GM12878 (cell line): ENCODE data around the gene SMARCAL1. TPM values are rescaled to one million over a fixed set of nuclear protein-coding genes. Genes with fewer than 3 reads are reported as not detected.

ENCODE experiments used
- HDAC6 ChIP-seq: fragments of 200-600 bp; sonication (generic); IDR thresholded peaks from one replicate; pipeline ENCODE4 v1.8.0; 2017; ENCODE audit warnings: antibody characterized with exemption; ENCODE audit not compliant: unreplicated experiment
- LARP7 ChIP-seq: fragments of 450-650 bp; IDR thresholded peaks from 2 replicates; pipeline ENCODE4 v1.6.1; 2017; ENCODE audit warnings: mild to moderate bottlenecking
- MXI1 ChIP-seq: fragments of 150-350 bp; IDR thresholded peaks from 2 replicates; pipeline ENCODE4 v1.6.1; 2011; ENCODE audit warnings: low read depth, mild to moderate bottlenecking, inconsistent platforms, low read length, improper control_type of control experiment
- NFYB ChIP-seq: IDR thresholded peaks from 2 replicates; pipeline ENCODE4 v1.6.1; 2011; ENCODE audit warnings: low read depth, mild to moderate bottlenecking, low read length, improper control_type of control experiment, moderate library complexity; ENCODE audit not compliant: insufficient read depth
- SMAD5 ChIP-seq: IDR thresholded peaks from 2 replicates; pipeline ENCODE4 v1.6.1; 2016; ENCODE audit warnings: antibody characterized with exemption, low read depth
- SMC3 ChIP-seq: IDR thresholded peaks from 2 replicates; pipeline ENCODE4 v1.6.1; 2011; ENCODE audit warnings: low read length, improper control_type of control experiment, borderline replicate concordance
- SP1 ChIP-seq: IDR thresholded peaks from one replicate; pipeline ENCODE4 v1.6.1; 2011; ENCODE audit warnings: low read depth, low read length
- ZBED1 ChIP-seq: IDR thresholded peaks from 2 replicates; pipeline ENCODE4 v1.6.1; 2016; ENCODE audit warnings: borderline replicate concordance
- ZNF24 ChIP-seq: fragments of 450-650 bp; IDR thresholded peaks from 2 replicates; pipeline ENCODE4 v1.6.1; 2017; ENCODE audit warnings: antibody characterized with exemption, mild to moderate bottlenecking
- polyA plus RNA-seq, 11 experiments: library from polyadenylated mRNA; depleted of rRNA in 4 of 11; unstranded in 6 of 11; stranded (reverse) in 5 of 11; fragments of >200 nt; fragmentation: Nextera tagmentation in 4 of 11; fragmentation: Illumina TruSeq in 1 of 11; extraction: Ambion mirVana in 4 of 11; extraction: Trizol in 1 of 11; gene quantifications; 1 replicate in 1 of 11; 2 replicates in 10 of 11; pipeline versions ENCODE4 v1.2.1 to v1.2.3, GENCODE V29; 2011 to 2016; ENCODE audit warnings: inconsistent platforms in 2 of 11, missing spikeins in 2 of 11, low read depth in 1 of 11
- total RNA-seq, 4 experiments: library from RNA; depleted of rRNA in 3 of 4; stranded (reverse); fragments of >200 nt in 3 of 4; fragmentation: Illumina TruSeq in 1 of 4; extraction: Trizol in 1 of 4; gene quantifications; 2 replicates each; pipeline versions ENCODE4 v1.2.1 to v1.2.3, GENCODE V29; 2013 to 2021
- TF ChIP-seq, protein P1 (sequence below): IDR thresholded peaks from 2 replicates; pipeline ENCODE4 v1.6.1; 2012; ENCODE audit warnings: low read length, inconsistent platforms
- TF ChIP-seq, protein P2 (sequence below): fragments of 450-650 bp; IDR thresholded peaks from 2 replicates; pipeline ENCODE4 v1.6.1; 2017; ENCODE audit warnings: borderline replicate concordance
- TF ChIP-seq, protein P3 (sequence below): fragments of 450-650 bp; IDR thresholded peaks from 2 replicates; pipeline ENCODE4 v1.6.1; 2018; ENCODE audit warnings: mild to moderate bottlenecking, low read depth, moderate library complexity; ENCODE audit not compliant: partially characterized antibody

SMARCAL1 gene
- total and polyA plus RNA-seq, 10 of the 15 experiments (the other 5 are each of a cell fraction or from before 2014, with no cell fraction given): 10.8 to 32.9 (median 21.8) TPM

DNA sequence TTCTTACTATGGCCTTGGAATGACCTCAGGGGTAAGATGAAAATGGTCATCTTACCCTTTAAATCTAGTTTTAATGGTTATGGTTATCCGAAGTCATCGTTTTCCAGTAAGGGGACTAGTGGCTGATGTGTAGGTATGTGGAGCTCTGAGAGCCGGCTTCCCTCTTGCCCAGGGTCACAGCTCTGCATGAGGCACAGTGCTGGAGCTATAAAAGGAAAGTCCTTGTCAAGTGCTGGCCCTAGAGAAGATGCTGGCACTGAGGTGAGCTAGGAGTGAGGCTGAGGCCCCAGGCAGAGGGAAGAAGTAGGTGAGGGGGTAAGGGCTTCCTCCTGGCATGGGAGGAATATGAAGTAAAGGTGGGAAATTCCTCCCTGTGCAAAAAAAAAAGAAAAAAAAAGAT, 35.0 kb downstream of the SMARCAL1 start (continued):
- TF ChIP-seq, protein P1, sequence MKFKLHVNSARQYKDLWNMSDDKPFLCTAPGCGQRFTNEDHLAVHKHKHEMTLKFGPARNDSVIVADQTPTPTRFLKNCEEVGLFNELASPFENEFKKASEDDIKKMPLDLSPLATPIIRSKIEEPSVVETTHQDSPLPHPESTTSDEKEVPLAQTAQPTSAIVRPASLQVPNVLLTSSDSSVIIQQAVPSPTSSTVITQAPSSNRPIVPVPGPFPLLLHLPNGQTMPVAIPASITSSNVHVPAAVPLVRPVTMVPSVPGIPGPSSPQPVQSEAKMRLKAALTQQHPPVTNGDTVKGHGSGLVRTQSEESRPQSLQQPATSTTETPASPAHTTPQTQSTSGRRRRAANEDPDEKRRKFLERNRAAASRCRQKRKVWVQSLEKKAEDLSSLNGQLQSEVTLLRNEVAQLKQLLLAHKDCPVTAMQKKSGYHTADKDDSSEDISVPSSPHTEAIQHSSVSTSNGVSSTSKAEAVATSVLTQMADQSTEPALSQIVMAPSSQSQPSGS: no peak
- no peak for TF ChIP-seq SP1
- no peak for TF ChIP-seq MXI1
- TF ChIP-seq ZNF24: no peak
- TF ChIP-seq SMC3: no peak
- no peak for TF ChIP-seq SMAD5
- no peak for TF ChIP-seq HDAC6
- TF ChIP-seq LARP7: no peak
- TF ChIP-seq, protein P2, sequence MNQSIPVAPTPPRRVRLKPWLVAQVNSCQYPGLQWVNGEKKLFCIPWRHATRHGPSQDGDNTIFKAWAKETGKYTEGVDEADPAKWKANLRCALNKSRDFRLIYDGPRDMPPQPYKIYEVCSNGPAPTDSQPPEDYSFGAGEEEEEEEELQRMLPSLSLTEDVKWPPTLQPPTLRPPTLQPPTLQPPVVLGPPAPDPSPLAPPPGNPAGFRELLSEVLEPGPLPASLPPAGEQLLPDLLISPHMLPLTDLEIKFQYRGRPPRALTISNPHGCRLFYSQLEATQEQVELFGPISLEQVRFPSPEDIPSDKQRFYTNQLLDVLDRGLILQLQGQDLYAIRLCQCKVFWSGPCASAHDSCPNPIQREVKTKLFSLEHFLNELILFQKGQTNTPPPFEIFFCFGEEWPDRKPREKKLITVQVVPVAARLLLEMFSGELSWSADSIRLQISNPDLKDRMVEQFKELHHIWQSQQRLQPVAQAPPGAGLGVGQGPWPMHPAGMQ: no peak
- no peak for TF ChIP-seq ZBED1
- no peak for TF ChIP-seq NFYB
- TF ChIP-seq, protein P3, sequence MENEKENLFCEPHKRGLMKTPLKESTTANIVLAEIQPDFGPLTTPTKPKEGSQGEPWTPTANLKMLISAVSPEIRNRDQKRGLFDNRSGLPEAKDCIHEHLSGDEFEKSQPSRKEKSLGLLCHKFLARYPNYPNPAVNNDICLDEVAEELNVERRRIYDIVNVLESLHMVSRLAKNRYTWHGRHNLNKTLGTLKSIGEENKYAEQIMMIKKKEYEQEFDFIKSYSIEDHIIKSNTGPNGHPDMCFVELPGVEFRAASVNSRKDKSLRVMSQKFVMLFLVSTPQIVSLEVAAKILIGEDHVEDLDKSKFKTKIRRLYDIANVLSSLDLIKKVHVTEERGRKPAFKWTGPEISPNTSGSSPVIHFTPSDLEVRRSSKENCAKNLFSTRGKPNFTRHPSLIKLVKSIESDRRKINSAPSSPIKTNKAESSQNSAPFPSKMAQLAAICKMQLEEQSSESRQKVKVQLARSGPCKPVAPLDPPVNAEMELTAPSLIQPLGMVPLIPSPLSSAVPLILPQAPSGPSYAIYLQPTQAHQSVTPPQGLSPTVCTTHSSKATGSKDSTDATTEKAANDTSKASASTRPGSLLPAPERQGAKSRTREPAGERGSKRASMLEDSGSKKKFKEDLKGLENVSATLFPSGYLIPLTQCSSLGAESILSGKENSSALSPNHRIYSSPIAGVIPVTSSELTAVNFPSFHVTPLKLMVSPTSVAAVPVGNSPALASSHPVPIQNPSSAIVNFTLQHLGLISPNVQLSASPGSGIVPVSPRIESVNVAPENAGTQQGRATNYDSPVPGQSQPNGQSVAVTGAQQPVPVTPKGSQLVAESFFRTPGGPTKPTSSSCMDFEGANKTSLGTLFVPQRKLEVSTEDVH: no peak
